Endothelial cell of umbilical vein (primary cell): ENCODE data around the gene ATP11C. TPM values are rescaled to one million over a fixed set of nuclear protein-coding genes. Genes with fewer than 3 reads are reported as not detected.

Experiments used
- BruUV-seq: library from RNA; stranded (reverse); fragments of 400-500 nt; replicated peaks from 2 replicates; lab custom pipeline; 2021; lab: Mats Ljungman, UMichigan
- CTCF ChIA-PET: fragments of 300-600, 350-600 bp; sonication (Branson Sonifier 250); formaldehyde crosslinking; loops from one replicate; lab custom pipeline; 2021; ENCODE audit warnings: antibody characterized with exemption, inconsistent platforms; lab: Charles Lee
- POLR2A ChIA-PET: fragments of 300-600, 350-600 bp; sonication (Branson Sonifier 250); formaldehyde crosslinking; loops from one replicate; lab custom pipeline; 2021; ENCODE audit warnings: antibody characterized with exemption, inconsistent platforms; lab: Charles Lee
- DNase-seq: peaks from one replicate; pipeline ENCODE4 v3.0.0-alpha.2; 2011; ENCODE audit warnings: low read depth, low spot score
- FAIRE-seq: peaks from 2 replicates; lab custom pipeline; 2011; peaks lifted over from hg19 to GRCh38; lab: Jason Lieb, UNC
- H2AFZ ChIP-seq: 2 replicates; pipeline ENCODE4 v1.6.0; 2012; ENCODE audit warnings: low read depth, low read length, control low read depth, inconsistent platforms
- H3K27ac ChIP-seq: 2 replicates; pipeline ENCODE4 v1.5.1; 2011; ENCODE audit warnings: low read depth, mild to moderate bottlenecking, control low read depth, low read length, moderate library complexity; ENCODE audit not compliant: insufficient read depth
- H3K27me3 ChIP-seq, 2 experiments: 2 replicates each; pipeline versions ENCODE4 v1.6.0 to v1.6.1; 2011; ENCODE audit warnings: low read length in 2 of 2, mixed read lengths in 1 of 2; ENCODE audit not compliant: control insufficient read depth in 2 of 2, insufficient read depth in 2 of 2
- H3K36me3 ChIP-seq, 2 experiments: 2 replicates in 1 of 2; 3 replicates in 1 of 2; pipeline ENCODE4 v1.5.1; 2011; ENCODE audit warnings: low read length in 2 of 2, mild to moderate bottlenecking in 1 of 2, moderate library complexity in 1 of 2; ENCODE audit not compliant: control insufficient read depth in 2 of 2, insufficient read depth in 2 of 2; ENCODE audit errors: extremely low read depth in 1 of 2
- H3K4me1 ChIP-seq: 3 replicates; pipeline ENCODE4 v1.5.1; 2011; ENCODE audit warnings: mild to moderate bottlenecking, low read length; ENCODE audit not compliant: control insufficient read depth, insufficient read depth; ENCODE audit errors: extremely low read depth
- H3K4me2 ChIP-seq: 2 replicates; pipeline ENCODE4 v1.6.1; 2011; ENCODE audit warnings: low read length, control low read depth, mixed read lengths; ENCODE audit not compliant: insufficient read depth
- H3K4me3 ChIP-seq, 3 experiments: fragments of 200-600 bp in 1 of 3; sonication (generic), shearing (Covaris generic) in 1 of 3; replicated peaks in 1 of 3; 2 replicates each; pipeline ENCODE4 v1.5.1; 2011 to 2016; ENCODE audit warnings: control low read depth in 3 of 3, low read length in 3 of 3, mild to moderate bottlenecking in 2 of 3, inconsistent platforms in 1 of 3, low read depth in 1 of 3, moderate library complexity in 1 of 3; ENCODE audit not compliant: insufficient read depth in 1 of 3
- H3K79me2 ChIP-seq: 2 replicates; pipeline ENCODE4 v1.6.0; 2012; ENCODE audit warnings: low read length, inconsistent platforms; ENCODE audit not compliant: control insufficient read depth, insufficient read depth
- H3K9ac ChIP-seq: replicated peaks from 2 replicates; pipeline ENCODE3; 2011; ENCODE audit warnings: low read length, control low read depth; ENCODE audit not compliant: insufficient read depth; ENCODE audit errors: extremely low read depth
- H3K9me1 ChIP-seq: replicated peaks from 3 replicates; pipeline ENCODE4 v1.6.0; 2011; ENCODE audit warnings: mild to moderate bottlenecking, low read length; ENCODE audit not compliant: control insufficient read depth, insufficient read depth; ENCODE audit errors: extremely low read depth
- H3K9me3 ChIP-seq: replicated peaks from 2 replicates; pipeline ENCODE4 v1.5.1; 2012; ENCODE audit warnings: low read length, inconsistent platforms; ENCODE audit not compliant: control insufficient read depth, insufficient read depth
- H4K20me1 ChIP-seq: replicated peaks from 2 replicates; pipeline ENCODE3; 2011; ENCODE audit warnings: mild to moderate bottlenecking, low read length; ENCODE audit not compliant: control insufficient read depth, insufficient read depth; ENCODE audit errors: extremely low read depth
- CTCF ChIP-seq, 2 donors: IDR thresholded peaks; 1 replicate in 1 of 2; 2 replicates in 1 of 2; pipeline ENCODE4 v1.5.1; 2011; ENCODE audit warnings: low read length in 2 of 2, mild to moderate bottlenecking in 2 of 2, moderate library complexity in 2 of 2, control low read depth in 1 of 2, inconsistent platforms in 1 of 2, low read depth in 1 of 2; ENCODE audit not compliant: insufficient read depth in 1 of 2; ENCODE audit errors: extremely low read depth in 1 of 2
- EZH2 ChIP-seq: IDR thresholded peaks from 2 replicates; pipeline ENCODE4 v1.6.1; 2012; ENCODE audit warnings: borderline replicate concordance, low read depth, mild to moderate bottlenecking, moderate library complexity, low read length, inconsistent platforms; ENCODE audit not compliant: severe bottlenecking
- FOS ChIP-seq: IDR thresholded peaks from 2 replicates; pipeline ENCODE4 v1.6.1; 2011; ENCODE audit warnings: mild to moderate bottlenecking, low read length, moderate library complexity, borderline replicate concordance; ENCODE audit not compliant: insufficient read depth
- GATA2 ChIP-seq: IDR thresholded peaks from 2 replicates; pipeline ENCODE4 v1.7.0; 2011; ENCODE audit warnings: low read depth, mild to moderate bottlenecking, moderate library complexity, mixed read lengths, low read length; ENCODE audit not compliant: insufficient read length, insufficient read depth
- JUN ChIP-seq: IDR thresholded peaks from 2 replicates; pipeline ENCODE4 v1.6.1; 2011; ENCODE audit warnings: borderline replicate concordance, low read depth; ENCODE audit not compliant: insufficient read length, insufficient read depth
- MAX ChIP-seq: IDR thresholded peaks from 2 replicates; pipeline ENCODE4 v1.6.1; 2011; ENCODE audit not compliant: insufficient read depth, insufficient read length
- MYC ChIP-seq: IDR thresholded peaks from one replicate; pipeline ENCODE4 v1.6.1; 2011; ENCODE audit warnings: mild to moderate bottlenecking, low read depth, low read length
- POLR2A ChIP-seq: IDR thresholded peaks from 2 replicates; pipeline ENCODE4 v1.6.1; 2012; ENCODE audit warnings: low read depth, mild to moderate bottlenecking, control low read depth, low read length
- POLR2AphosphoS5 ChIP-seq: IDR thresholded peaks from 2 replicates; pipeline ENCODE4 v1.6.1; 2012; ENCODE audit warnings: low read depth, mild to moderate bottlenecking, control low read depth, low read length, moderate library complexity; ENCODE audit not compliant: insufficient read depth
- dilution Hi-C: fragments of 300-500 bp; cut with MboI; formaldehyde crosslinking; loops from one replicate; pipeline ENCODE4 v1.15.0; 2019; ENCODE audit warnings: low sequenced_read_pairs; ENCODE audit not compliant: extremely low pct_ligation_motif_present
- intact Hi-C: fragments of 100-400 bp; cut with micrococcal nuclease; formaldehyde crosslinking; loops from one replicate; pipeline ENCODE4 v1.10.0; 2022
- polyA plus RNA-seq, 4 experiments: library from polyadenylated mRNA; depleted of rRNA in 3 of 4; stranded (reverse) in 3 of 4; unstranded in 1 of 4; fragments of >200 nt; gene quantifications; 2 replicates each; pipeline versions ENCODE4 v1.2.1 to v1.2.3, GENCODE V29; 2011 to 2012; ENCODE audit warnings: missing spikeins in 1 of 4
- total RNA-seq: library from RNA; stranded (reverse); gene quantifications from 2 replicates; pipeline ENCODE4 v1.2.3, GENCODE V29; 2021

Gene ATP11C
- total and polyA plus RNA-seq, 2 donors (not counting 3 experiments of a cell fraction or from before 2014, with no cell fraction given) = 9.1 to 31.8 TPM

- CTCF ChIA-PET = no interaction called here
- Histone ChIP-seq H3K9me1 (no peaks in the 10 kb centered on the region), H3K27ac (no peak overlapping the region), H3K4me2 (no peak overlapping the region), H3K27me3 (no peaks in the 10 kb centered on the region), H3K9me3 (no peaks in the 10 kb centered on the region), H3K4me1 (peaks cover 22% of the 10 kb centered on the region), H4K20me1 (no peaks in the 10 kb centered on the region), H3K79me2 (peaks cover 15% of the 10 kb centered on the region), H2AFZ (no peak overlapping the region), H3K4me3 (no peak overlapping the region), H3K36me3 (no peaks in the 10 kb centered on the region), H3K9ac (no peak overlapping the region)
- dilution Hi-C loops = no loop called here
- DNase-seq (no peak), FAIRE-seq (no peak)
- BruUV-seq = no TSS peak
- TF ChIP-seq CTCF (IDR thresholded peaks at IDR 0.05; ENCODE audit: extremely low read depth in 1 of 2, insufficient read depth in 1 of 2, low read depth in 1 of 2, low read length in 2 of 2) (no peak), POLR2AphosphoS5 (no peak), MYC (no peak), POLR2A (no peak), FOS (no peak), GATA2 (no peak), MAX (no peak), JUN (no peak), EZH2 (no peak)
- POLR2A ChIA-PET = no interaction called here
- intact Hi-C loops = no loop called here
Observed at GRCh38 chrX:139834879-139835278, 98.0 kb downstream of the ATP11C start.
